Cardiac fibroblast (primary cell): ENCODE measurements around the gene EMILIN1.

ENCODE experiments used
- DNase-seq, 2 donors: peaks; one replicate each; pipeline versions ENCODE4 v3.0.0 to v3.0.0-alpha.2; 2010; ENCODE audit warnings: low read depth in 2 of 2
- H3K4me3 ChIP-seq, 2 donors: replicated peaks in 1 of 2; 1 replicate in 1 of 2; 2 replicates in 1 of 2; pipeline ENCODE4 v1.5.1; 2011; ENCODE audit warnings: low read depth in 2 of 2, low read length in 2 of 2, mild to moderate bottlenecking in 2 of 2, moderate library complexity in 1 of 2
- TF ChIP-seq, protein P1 (sequence below): IDR thresholded peaks from one replicate; pipeline ENCODE4 v1.5.1; 2011; ENCODE audit warnings: low read depth, mild to moderate bottlenecking, low read length, inconsistent platforms

The EMILIN1 gene

GRCh38 chr2:27127883-27128667 lies 49.7 kb downstream of the EMILIN1 start:
- H3K4me3 ChIP-seq, result no peak overlapping the region
- no peak for DNase-seq
- TF ChIP-seq, protein P1, sequence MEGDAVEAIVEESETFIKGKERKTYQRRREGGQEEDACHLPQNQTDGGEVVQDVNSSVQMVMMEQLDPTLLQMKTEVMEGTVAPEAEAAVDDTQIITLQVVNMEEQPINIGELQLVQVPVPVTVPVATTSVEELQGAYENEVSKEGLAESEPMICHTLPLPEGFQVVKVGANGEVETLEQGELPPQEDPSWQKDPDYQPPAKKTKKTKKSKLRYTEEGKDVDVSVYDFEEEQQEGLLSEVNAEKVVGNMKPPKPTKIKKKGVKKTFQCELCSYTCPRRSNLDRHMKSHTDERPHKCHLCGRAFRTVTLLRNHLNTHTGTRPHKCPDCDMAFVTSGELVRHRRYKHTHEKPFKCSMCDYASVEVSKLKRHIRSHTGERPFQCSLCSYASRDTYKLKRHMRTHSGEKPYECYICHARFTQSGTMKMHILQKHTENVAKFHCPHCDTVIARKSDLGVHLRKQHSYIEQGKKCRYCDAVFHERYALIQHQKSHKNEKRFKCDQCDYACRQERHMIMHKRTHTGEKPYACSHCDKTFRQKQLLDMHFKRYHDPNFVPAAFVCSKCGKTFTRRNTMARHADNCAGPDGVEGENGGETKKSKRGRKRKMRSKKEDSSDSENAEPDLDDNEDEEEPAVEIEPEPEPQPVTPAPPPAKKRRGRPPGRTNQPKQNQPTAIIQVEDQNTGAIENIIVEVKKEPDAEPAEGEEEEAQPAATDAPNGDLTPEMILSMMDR, result no peak

GRCh38 chr2:27128668-27129571 lies 50.5 kb downstream of the EMILIN1 start:
- DNase-seq, result no peak

DNA sequence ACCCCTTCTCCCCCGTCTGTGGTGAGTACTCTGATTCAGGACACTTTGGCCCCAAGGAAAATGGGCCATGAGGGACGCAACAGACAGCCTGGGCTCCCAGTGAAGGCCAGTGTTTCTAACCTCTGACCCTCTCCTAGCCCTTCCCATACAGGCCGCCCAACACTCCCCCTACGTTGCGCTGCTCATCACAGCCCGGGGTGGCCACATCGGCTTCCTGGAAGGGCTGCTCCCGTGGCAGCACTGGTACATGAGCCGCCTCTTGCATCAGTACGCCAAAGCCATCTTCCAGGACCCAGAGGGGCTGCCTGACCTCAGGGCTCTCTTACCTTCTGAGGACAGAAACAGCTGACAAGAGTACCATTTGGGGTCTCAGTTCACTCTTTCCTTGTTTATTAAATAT lies 52.0 kb downstream of the EMILIN1 start:
- H3K4me3 ChIP-seq, result no peak overlapping the region
- TF ChIP-seq, protein P1, result no peak
- no peak for DNase-seq

More at GRCh38 chr2:27128668-27129571, 50.5 kb downstream of the EMILIN1 start:
- no peak overlapping the region for H3K4me3 ChIP-seq
- TF ChIP-seq, protein P1, result no peak

DNA sequence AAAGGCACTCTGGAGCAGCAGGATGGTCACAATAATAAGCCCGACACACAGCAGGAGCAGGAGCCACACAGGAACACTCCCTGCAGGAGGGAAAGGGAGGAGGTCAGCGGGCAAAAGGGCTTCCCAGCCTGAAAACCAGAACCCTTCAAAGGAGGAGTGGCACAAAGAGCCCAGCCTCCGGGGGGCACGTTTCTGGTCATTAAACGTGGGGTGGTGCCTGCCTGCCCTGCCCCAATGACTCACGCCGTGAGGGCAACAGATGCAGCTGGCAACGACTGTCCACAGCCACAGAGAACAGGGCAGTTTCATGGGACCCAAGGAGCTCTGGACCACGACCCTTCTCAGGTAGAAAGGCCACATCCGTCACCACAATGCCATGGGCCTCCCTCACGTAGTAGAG lies 53.0 kb downstream of the EMILIN1 start:
- TF ChIP-seq, protein P1, result no peak
- DNase-seq, result no peak

GRCh38 chr2:27133195-27133875 lies 54.9 kb downstream of the EMILIN1 start:
- H3K4me3 ChIP-seq, result peak overlapping the region; percentile 68 to 93
- TF ChIP-seq, protein P1, result no peak
- DNase-seq, result no peak

More for the DNA sequence above, 53.0 kb downstream of the EMILIN1 start:
- no peak overlapping the region for H3K4me3 ChIP-seq
